Measurements from ENCODE around the gene FGF2. TPM values are rescaled to one million over a fixed set of nuclear protein-coding genes. Genes with fewer than 3 reads are reported as not detected.
"Not testable (repeated sequence)": the region's sequence is repeated elsewhere in the genome, so short reads cannot be mapped to it uniquely, and the experiment has no call there.

FGF2 gene
- total RNA-seq, 2 experiments from 2014 or later: 2.0 to 2.7 TPM

DNA sequence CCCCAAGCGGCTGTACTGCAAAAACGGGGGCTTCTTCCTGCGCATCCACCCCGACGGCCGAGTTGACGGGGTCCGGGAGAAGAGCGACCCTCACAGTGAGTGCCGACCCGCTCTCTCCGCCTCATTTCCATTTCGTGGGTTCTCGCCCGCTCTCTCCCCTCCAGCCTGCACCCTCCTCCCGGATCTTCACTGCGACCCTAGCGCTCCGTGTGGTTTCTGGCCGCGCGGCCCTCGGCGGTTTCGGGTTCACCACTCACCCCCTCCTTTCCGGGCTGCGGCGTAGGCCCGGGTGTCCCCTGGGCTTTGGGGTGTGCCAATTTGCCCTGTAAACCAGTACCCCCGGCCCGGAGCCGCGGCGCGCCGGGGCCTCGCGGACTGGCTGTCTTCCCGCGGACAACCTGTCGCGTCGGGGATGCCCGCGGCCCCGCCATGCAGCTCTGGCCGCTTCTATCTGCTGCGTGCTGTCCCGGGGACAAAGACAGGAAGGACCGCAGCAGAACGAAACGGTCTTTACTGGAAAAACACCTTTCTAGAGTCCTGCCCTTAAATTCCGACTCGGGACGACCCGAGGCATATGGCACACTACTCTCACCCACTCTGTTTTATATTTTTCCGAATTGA, 737 bp downstream of the FGF2 start:
- H3K4me1 Mint-ChIP-seq: peaks cover 8% of the 10 kb centered on the region

GRCh38 chr4:122827879-122828601, 1.4 kb downstream of the FGF2 start:
- DNase-seq: peak; percentile 41
- Mint-ChIP-seq H3K27ac (peak overlapping the region; percentile 32), H3K4me1 (peaks cover 8% of the 10 kb centered on the region), H3K27me3 (peaks cover 85% of the 10 kb centered on the region), H3K4me3 (peak overlapping the region; percentile 73), H3K36me3 (no peaks in the 10 kb centered on the region), H3K9me3 (peaks cover 2% of the 10 kb centered on the region)

More for the DNA sequence above, 737 bp downstream of the FGF2 start:
- Mint-ChIP-seq H3K27ac (peak overlapping the region; percentile 32), H3K36me3 (no peaks in the 10 kb centered on the region), H3K27me3 (peaks cover 82% of the 10 kb centered on the region), H3K4me3 (peak overlapping the region; percentile 73), H3K9me3 (peaks cover 2% of the 10 kb centered on the region)
- DNase-seq: peak; percentile 38

DNA sequence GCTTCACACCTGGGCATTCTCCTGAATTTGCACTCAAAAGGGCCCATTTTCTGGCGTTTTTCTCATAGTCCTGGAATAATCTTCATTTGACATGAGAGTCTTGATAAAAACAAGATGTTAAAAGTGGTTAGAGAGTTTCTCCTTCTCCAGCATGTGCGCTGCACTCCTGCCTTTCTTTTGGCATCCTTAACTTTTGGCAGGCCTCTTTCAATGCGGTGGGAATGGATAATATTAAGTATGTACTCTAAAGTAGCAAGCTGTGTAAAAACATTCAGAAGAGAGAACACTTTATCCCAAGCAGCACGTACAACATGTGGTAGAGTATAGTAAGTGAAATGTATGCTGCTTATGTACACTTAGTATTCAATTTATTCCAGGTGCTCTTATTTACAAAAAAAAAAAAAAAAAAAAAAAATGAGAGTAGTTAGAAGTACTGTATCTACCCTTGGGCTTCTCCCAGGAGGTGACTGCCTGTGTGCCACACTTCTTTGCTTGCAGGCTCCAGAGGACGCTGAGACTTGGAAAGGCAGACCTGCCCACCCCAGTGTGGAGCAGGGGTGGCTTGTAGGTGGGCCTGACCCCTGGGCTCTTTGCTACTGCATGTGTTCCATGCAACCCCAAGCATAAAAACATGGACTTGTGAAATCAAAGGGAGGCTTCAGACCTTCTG, 3.9 kb downstream of the FGF2 start:
- H3K36me3 Mint-ChIP-seq: no peaks in the 10 kb centered on the region
- no peak overlapping the region for H3K27ac Mint-ChIP-seq
- H3K4me3 Mint-ChIP-seq: no peak overlapping the region
- DNase-seq: no peak
- no peaks in the 10 kb centered on the region for H3K9me3 Mint-ChIP-seq
- peaks cover 8% of the 10 kb centered on the region for H3K4me1 Mint-ChIP-seq
- peaks cover 65% of the 10 kb centered on the region for H3K27me3 Mint-ChIP-seq

GRCh38 chr4:122831515-122832196, 5.0 kb downstream of the FGF2 start:
- H3K27ac Mint-ChIP-seq: no peak overlapping the region
- no peak overlapping the region for H3K4me3 Mint-ChIP-seq
- H3K27me3 Mint-ChIP-seq: peaks cover 57% of the 10 kb centered on the region
- DNase-seq: no peak
- peaks cover 8% of the 10 kb centered on the region for H3K4me1 Mint-ChIP-seq
- no peaks in the 10 kb centered on the region for H3K36me3 Mint-ChIP-seq
- no peaks in the 10 kb centered on the region for H3K9me3 Mint-ChIP-seq

DNA sequence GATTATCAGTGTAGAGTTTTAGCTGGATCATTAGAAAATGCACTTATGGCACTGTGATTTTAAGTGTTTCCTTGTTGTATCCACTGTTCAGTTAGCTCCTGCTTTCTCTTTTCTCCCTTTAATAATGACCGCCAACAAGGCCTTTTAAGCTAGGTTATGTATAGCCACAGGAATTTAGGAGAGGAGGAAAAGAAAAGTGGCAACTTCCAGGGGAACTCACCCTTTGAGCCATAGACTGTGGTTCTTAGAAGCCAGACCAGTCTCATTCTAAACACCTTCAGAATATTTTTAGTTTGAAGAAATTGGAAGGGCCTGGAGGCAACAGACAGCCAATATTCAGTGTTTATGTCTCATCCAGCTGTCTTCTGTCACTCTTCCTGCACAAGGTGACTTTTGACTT, 6.1 kb downstream of the FGF2 start:
- Mint-ChIP-seq H3K9me3 (no peaks in the 10 kb centered on the region), H3K4me3 (no peak overlapping the region), H3K4me1 (peaks cover 7% of the 10 kb centered on the region), H3K27me3 (peaks cover 59% of the 10 kb centered on the region), H3K27ac (no peak overlapping the region), H3K36me3 (no peaks in the 10 kb centered on the region)
- DNase-seq: no peak

DNA sequence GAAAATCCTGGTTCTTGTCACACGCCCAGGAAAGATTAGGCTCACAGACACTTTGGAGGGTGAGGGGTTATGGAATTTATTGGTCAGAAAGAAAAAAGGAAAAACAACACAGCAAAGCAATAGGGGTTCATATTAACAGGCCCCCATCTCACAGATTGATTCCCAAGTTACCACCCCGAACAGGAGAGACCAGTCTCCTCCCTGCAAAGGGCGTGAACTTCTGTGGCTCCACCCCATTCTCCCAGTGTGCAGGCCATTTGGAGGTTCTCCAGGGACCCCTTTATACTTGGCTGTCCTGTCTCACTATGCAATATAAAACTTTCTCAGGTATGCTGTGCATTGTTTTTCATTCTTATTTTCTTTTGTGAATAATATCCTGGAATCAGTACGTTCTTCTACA, 7.4 kb downstream of the FGF2 start:
- Mint-ChIP-seq H3K4me1 (no peaks in the 10 kb centered on the region), H3K36me3 (no peaks in the 10 kb centered on the region), H3K9me3 (no peaks in the 10 kb centered on the region), H3K4me3 (no peak overlapping the region), H3K27me3 (peaks cover 51% of the 10 kb centered on the region), H3K27ac (no peak overlapping the region)
- no peak for DNase-seq

DNA sequence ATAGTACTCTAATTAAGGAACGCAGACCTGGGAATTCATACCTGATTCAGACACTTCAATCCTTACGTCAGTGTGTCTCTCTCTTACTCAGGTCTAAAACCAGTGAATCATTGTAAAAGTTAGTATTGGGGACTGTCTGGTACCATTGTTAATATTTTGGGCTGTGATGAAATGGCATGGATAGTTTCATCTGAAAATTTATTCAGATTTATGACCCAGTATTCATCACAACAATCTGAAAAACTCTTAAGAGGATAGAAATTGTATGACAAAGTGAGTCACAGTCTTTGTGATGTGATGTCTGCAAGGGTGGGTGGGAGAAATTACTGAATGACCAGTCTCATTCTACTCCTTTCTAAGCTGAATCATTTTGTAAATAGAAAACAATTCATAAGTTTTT, 10.3 kb downstream of the FGF2 start:
- Mint-ChIP-seq H3K36me3 (no peaks in the 10 kb centered on the region), H3K27ac (no peak overlapping the region), H3K27me3 (peaks cover 37% of the 10 kb centered on the region), H3K9me3 (no peaks in the 10 kb centered on the region), H3K4me3 (no peak overlapping the region), H3K4me1 (no peaks in the 10 kb centered on the region)
- no peak for DNase-seq

GRCh38 chr4:122838034-122838433, 11.4 kb downstream of the FGF2 start:
- no peak overlapping the region for H3K4me3 Mint-ChIP-seq
- H3K36me3 Mint-ChIP-seq: no peaks in the 10 kb centered on the region
- H3K4me1 Mint-ChIP-seq: no peaks in the 10 kb centered on the region

GRCh38 chr4:122842392-122842791, 15.8 kb downstream of the FGF2 start:
- Mint-ChIP-seq H3K27ac (no peak overlapping the region), H3K4me3 (no peak overlapping the region), H3K9me3 (no peaks in the 10 kb centered on the region), H3K27me3 (peaks cover 18% of the 10 kb centered on the region), H3K4me1 (no peaks in the 10 kb centered on the region), H3K36me3 (no peaks in the 10 kb centered on the region)
- no peak for DNase-seq

More at GRCh38 chr4:122838034-122838433, 11.4 kb downstream of the FGF2 start:
- H3K27ac Mint-ChIP-seq: no peak overlapping the region
- H3K27me3 Mint-ChIP-seq: peaks cover 29% of the 10 kb centered on the region
- DNase-seq: no peak
- no peaks in the 10 kb centered on the region for H3K9me3 Mint-ChIP-seq

GRCh38 chr4:122842984-122843531, 16.4 kb downstream of the FGF2 start:
- Mint-ChIP-seq H3K36me3 (no peaks in the 10 kb centered on the region), H3K27ac (no peak overlapping the region), H3K9me3 (no peaks in the 10 kb centered on the region), H3K4me1 (no peaks in the 10 kb centered on the region), H3K27me3 (peaks cover 12% of the 10 kb centered on the region), H3K4me3 (no peak overlapping the region)
- DNase-seq: no peak

DNA sequence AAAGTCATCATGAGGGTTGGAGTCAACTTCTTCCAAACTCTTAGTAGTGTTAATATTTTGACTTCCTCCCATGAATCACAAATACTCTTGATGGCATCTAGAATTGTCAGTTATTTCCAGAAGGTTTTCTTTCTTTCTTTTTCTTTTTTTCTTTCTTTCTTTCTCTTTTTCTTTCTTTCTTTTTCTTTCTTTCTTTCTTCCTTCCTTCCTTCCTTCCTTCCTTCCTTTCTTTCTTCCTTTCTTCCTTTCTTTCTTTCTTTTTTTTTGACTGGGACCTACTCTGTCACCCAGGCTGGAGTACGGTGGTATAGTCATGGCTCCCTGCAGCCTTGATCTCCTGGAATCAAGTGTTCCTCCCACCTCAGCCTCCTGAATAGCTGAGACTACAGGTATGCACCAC, 17.8 kb downstream of the FGF2 start:
- H3K27me3 Mint-ChIP-seq: peaks cover 12% of the 10 kb centered on the region
- H3K4me1 Mint-ChIP-seq: not testable (repeated sequence)

DNA sequence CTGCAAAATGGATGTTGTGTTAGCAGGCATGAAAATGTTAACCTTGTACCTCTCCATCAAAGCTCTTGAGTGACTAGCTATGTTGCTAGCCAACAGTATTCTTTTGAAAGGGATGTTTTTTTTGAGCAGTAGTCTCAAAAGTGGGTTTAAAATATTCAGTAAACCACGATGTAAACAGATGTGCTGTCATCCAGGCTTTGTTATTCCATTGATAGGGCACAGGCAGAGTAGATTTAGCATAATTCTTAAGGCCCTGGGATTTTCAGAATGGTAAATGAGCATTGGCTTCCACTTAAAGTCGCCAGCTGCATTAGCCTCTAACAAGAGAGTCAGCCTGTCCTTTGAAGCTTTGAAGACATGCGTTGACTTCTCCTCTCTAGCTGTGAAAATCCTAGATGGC, 18.4 kb downstream of the FGF2 start:
- Mint-ChIP-seq H3K27ac (no peak overlapping the region), H3K4me3 (no peak overlapping the region), H3K36me3 (no peaks in the 10 kb centered on the region), H3K27me3 (peaks cover 6% of the 10 kb centered on the region), H3K9me3 (no peaks in the 10 kb centered on the region), H3K4me1 (no peaks in the 10 kb centered on the region)
- no peak for DNase-seq

More for the DNA sequence above, 17.8 kb downstream of the FGF2 start:
- H3K9me3 Mint-ChIP-seq, H3K4me3 Mint-ChIP-seq, H3K36me3 Mint-ChIP-seq, H3K27ac Mint-ChIP-seq, DNase-seq: not testable (repeated sequence)

GRCh38 chr4:122845760-122846159, 19.1 kb downstream of the FGF2 start:
- DNase-seq: no peak
- Mint-ChIP-seq H3K4me3 (no peak overlapping the region), H3K27me3 (peaks cover 4% of the 10 kb centered on the region), H3K27ac (no peak overlapping the region), H3K9me3 (no peaks in the 10 kb centered on the region), H3K4me1 (no peaks in the 10 kb centered on the region), H3K36me3 (no peaks in the 10 kb centered on the region)

GRCh38 chr4:122847931-122848330, 21.3 kb downstream of the FGF2 start:
- no peak for DNase-seq
- H3K36me3 Mint-ChIP-seq: no peaks in the 10 kb centered on the region
- H3K27me3 Mint-ChIP-seq: peaks cover 12% of the 10 kb centered on the region
- no peaks in the 10 kb centered on the region for H3K9me3 Mint-ChIP-seq
- H3K4me3 Mint-ChIP-seq: no peak overlapping the region
- H3K27ac Mint-ChIP-seq: no peak overlapping the region
- H3K4me1 Mint-ChIP-seq: no peaks in the 10 kb centered on the region

GRCh38 chr4:122849789-122850188, 23.2 kb downstream of the FGF2 start:
- not testable (repeated sequence) for H3K4me3 Mint-ChIP-seq, H3K36me3 Mint-ChIP-seq, DNase-seq, H3K4me1 Mint-ChIP-seq, H3K27ac Mint-ChIP-seq, H3K9me3 Mint-ChIP-seq
- peaks cover 21% of the 10 kb centered on the region for H3K27me3 Mint-ChIP-seq
